ENCODE results near the gene GRIP2.
A peak's percentile ranks its signal among the peaks of the same experiment; 100 is the strongest.
"Not testable (repeated sequence)": the region's sequence is repeated elsewhere in the genome, so short reads cannot be mapped to it uniquely, and the experiment has no call there.

GRIP2 gene

GRCh38 chr3:14525685-14526631, 14.2 kb downstream of the GRIP2 start:
- intact Hi-C loops (cut with DNase I) = no loop called here
- no peak for DNase-seq

GRCh38 chr3:14524920-14525660, 15.1 kb downstream of the GRIP2 start:
- peak in 3 of 42 donors; percentile 5 to 9 (median 9) for DNase-seq
- intact Hi-C loops (cut with DNase I) = no loop called here

GRCh38 chr3:14524311-14524711, 15.8 kb downstream of the GRIP2 start:
- DNase-seq = peak in 5 of 42 donors; percentile 5 to 34 (median 17)
- intact Hi-C loops (cut with DNase I) = no loop called here

- peak in 3 of 42 donors; percentile 8 to 19 (median 8) for DNase-seq
- intact Hi-C loops (cut with DNase I) = no loop called here
Measured at GRCh38 chr3:14523792-14524191, 16.4 kb downstream of the GRIP2 start.

GRCh38 chr3:14522768-14523167, 17.4 kb downstream of the GRIP2 start:
- intact Hi-C loops (cut with DNase I) = no loop called here
- peak in 6 of 42 donors; percentile 4 to 20 (median 6) for DNase-seq

- peak in 5 of 42 donors; percentile 3 to 28 (median 16) for DNase-seq
- intact Hi-C loops (cut with DNase I) = no loop called here
Measured at GRCh38 chr3:14522129-14522691, 17.9 kb downstream of the GRIP2 start.

GRCh38 chr3:14521611-14522010, 18.5 kb downstream of the GRIP2 start:
- peak in 4 of 42 donors; percentile 1 to 9 (median 6) for DNase-seq
- intact Hi-C loops (cut with DNase I) = no loop called here

- intact Hi-C loops (cut with DNase I) = no loop called here
- DNase-seq = peak in 5 of 42 donors; percentile 5 to 15 (median 9)
Measured at GRCh38 chr3:14520967-14521366, 19.2 kb downstream of the GRIP2 start.

- DNase-seq = peak in 4 of 42 donors; percentile 1 to 23 (median 13)
Measured at GRCh38 chr3:14520149-14520548, 20.0 kb downstream of the GRIP2 start.

GRCh38 chr3:14519406-14519805, 20.7 kb downstream of the GRIP2 start:
- DNase-seq = peak in 2 of 42 donors; percentile 3 to 16
- intact Hi-C loops (cut with DNase I) = no loop called here

More at GRCh38 chr3:14520149-14520548, 20.0 kb downstream of the GRIP2 start:
- intact Hi-C loops (cut with DNase I) = no loop called here

GRCh38 chr3:14518893-14519292, 21.2 kb downstream of the GRIP2 start:
- DNase-seq = peak in 1 of 42 donors; percentile 9
- intact Hi-C loops (cut with DNase I) = no loop called here

GRCh38 chr3:14518432-14518802, 21.7 kb downstream of the GRIP2 start:
- intact Hi-C loops (cut with DNase I) = no loop called here
- DNase-seq = peak in 3 of 42 donors; percentile 1 to 15 (median 7)

GRCh38 chr3:14517601-14518431, 22.3 kb downstream of the GRIP2 start:
- peak in 4 of 42 donors; percentile 4 to 31 (median 14) for DNase-seq
- intact Hi-C loops (cut with DNase I) = no loop called here

- DNase-seq = peak in 4 of 42 donors; percentile 3 to 14 (median 9)
- intact Hi-C loops (cut with DNase I) = no loop called here
Measured at GRCh38 chr3:14516738-14517345, 23.3 kb downstream of the GRIP2 start.

GRCh38 chr3:14515526-14515925, 24.6 kb downstream of the GRIP2 start:
- DNase-seq = peak in 2 of 42 donors; percentile 3 to 9

GRCh38 chr3:14514323-14514720, 25.8 kb downstream of the GRIP2 start:
- peak in 3 of 42 donors; percentile 6 to 21 (median 10) for DNase-seq
- intact Hi-C loops (cut with DNase I) = no loop called here

More at GRCh38 chr3:14515526-14515925, 24.6 kb downstream of the GRIP2 start:
- intact Hi-C loops (cut with DNase I) = not testable (repeated sequence)

GRCh38 chr3:14513566-14514322, 26.4 kb downstream of the GRIP2 start:
- DNase-seq = peak in 6 of 42 donors; percentile 5 to 35 (median 12)
- intact Hi-C loops (cut with DNase I) = no loop called here
